ENCODE results near the gene RHBDD3.

GRCh38 chr22:29243874-29244446 is 23.8 kb downstream of the RHBDD3 start:
- TF ChIP-seq LEF1 (IDR thresholded peaks at IDR 0.05; ENCODE audit: borderline replicate concordance) (no peak), SUZ12 (IDR thresholded peaks at IDR 0.05) (no peak), FOXA1 (IDR thresholded peaks at IDR 0.05) (no peak), FOXM1 (IDR thresholded peaks at IDR 0.05; ENCODE audit: borderline replicate concordance) (no peak), BHLHE40 (IDR thresholded peaks at IDR 0.05; ENCODE audit: borderline replicate concordance) (no peak), SP1 (IDR thresholded peaks at IDR 0.05) (no peak), CTBP1 (IDR thresholded peaks at IDR 0.05; ENCODE audit: borderline replicate concordance) (no peak), HDGF (IDR thresholded peaks at IDR 0.05; ENCODE audit: borderline replicate concordance) (no peak)
